ENCODE results near the gene POP5. TPM values are rescaled to one million over a fixed set of nuclear protein-coding genes. Genes with fewer than 3 reads are reported as not detected.
"Not testable (repeated sequence)": the region's sequence is repeated elsewhere in the genome, so short reads cannot be mapped to it uniquely, and the experiment has no call there.

POP5 gene
- total and polyA plus RNA-seq, 8 donors: 10.5 to 66.7 (median 16.5) TPM

DNA sequence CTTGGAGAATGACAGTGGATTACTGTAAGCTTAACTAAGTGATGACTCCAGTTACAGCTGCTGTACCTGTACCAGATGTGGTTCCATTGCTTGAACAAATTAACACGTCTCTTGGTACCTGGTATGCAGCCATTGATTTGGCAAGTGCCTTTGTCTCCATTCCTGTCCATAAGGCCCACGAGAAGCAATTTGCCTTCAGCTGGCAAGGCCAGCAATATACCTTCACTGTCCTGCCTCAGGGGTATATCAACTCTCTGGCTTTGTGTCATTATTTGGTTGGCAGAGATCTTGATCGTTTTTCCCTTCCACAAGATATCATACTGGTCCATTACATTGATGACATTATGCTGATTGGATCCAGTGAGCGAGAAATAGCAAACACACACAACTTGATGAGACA, 29.4 kb upstream of the POP5 start:
- no peak for ATAC-seq
- TF ChIP-seq, protein P1, sequence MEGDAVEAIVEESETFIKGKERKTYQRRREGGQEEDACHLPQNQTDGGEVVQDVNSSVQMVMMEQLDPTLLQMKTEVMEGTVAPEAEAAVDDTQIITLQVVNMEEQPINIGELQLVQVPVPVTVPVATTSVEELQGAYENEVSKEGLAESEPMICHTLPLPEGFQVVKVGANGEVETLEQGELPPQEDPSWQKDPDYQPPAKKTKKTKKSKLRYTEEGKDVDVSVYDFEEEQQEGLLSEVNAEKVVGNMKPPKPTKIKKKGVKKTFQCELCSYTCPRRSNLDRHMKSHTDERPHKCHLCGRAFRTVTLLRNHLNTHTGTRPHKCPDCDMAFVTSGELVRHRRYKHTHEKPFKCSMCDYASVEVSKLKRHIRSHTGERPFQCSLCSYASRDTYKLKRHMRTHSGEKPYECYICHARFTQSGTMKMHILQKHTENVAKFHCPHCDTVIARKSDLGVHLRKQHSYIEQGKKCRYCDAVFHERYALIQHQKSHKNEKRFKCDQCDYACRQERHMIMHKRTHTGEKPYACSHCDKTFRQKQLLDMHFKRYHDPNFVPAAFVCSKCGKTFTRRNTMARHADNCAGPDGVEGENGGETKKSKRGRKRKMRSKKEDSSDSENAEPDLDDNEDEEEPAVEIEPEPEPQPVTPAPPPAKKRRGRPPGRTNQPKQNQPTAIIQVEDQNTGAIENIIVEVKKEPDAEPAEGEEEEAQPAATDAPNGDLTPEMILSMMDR (IDR thresholded peaks at IDR 0.05): no peak
- Histone ChIP-seq H3K36me3 (no peaks in the 10 kb centered on the region), H3K27ac (no peak overlapping the region), H3K4me1 (no peaks in the 10 kb centered on the region), H3K4me3 (no peak overlapping the region), H3K9me3 (no peaks in the 10 kb centered on the region), H3K27me3 (no peaks in the 10 kb centered on the region)
- no peak for DNase-seq
- intact Hi-C loops (cut with DNase I): no loop called here
- no peak for FAIRE-seq
- WGBS, 2 donors: 62 to 64% methylated on average over 4 of the region's 4 CpGs

- FAIRE-seq; H3K9me3 ChIP-seq; H3K27me3 ChIP-seq; intact Hi-C loops (cut with DNase I); DNase-seq; H3K36me3 ChIP-seq; H3K27ac ChIP-seq; H3K4me3 ChIP-seq; H3K4me1 ChIP-seq: not testable (repeated sequence)
- 68 to 71% methylated on average over 5 of the region's 5 CpGs for WGBS, 2 donors
- ATAC-seq: peak in 2 of 4 donors; percentile 19 to 53
Measured at GRCh38 chr12:120602416-120602815, 21.2 kb upstream of the POP5 start.

DNA sequence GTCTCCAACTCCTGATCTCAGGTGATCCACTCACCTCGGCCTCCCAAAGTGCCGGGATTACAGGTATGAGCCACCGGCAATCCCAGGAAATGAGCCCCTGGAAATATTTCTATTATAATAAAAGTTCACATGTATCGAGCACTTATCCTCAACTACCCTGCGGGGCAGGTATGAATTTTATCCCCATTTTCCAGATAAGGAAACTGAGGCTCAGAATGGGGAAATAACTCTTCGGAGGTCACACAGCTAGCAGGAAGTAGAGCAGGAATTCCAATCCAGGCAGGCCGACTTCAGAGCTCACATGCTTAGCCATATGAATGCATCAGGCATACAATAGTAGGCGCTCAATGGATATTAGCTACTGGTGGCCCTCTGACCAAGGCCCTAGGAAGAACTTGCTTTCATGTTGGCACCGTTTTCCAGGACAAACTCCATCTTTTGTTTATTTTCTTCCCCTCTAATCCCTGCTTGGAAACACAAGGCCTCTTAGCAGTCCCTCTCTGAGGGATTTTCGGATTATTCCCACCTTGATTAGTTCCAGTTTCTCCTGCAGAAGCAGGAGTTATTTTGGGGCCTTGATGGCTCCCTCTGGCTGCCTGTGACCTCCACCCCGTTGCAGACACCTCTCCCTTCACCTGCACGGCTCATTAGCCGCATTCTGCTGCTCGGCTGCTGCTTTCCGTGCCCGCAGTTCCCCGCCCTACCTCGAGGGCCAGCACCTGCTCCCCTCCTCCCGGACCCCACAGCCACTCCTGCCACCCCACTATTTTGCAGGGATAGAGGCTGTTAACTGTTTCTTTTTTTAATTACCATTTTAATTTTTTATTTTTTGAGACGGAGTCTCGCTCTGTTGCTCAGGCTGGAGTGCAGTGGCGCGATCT, 18.7 kb upstream of the POP5 start:
- 82 to 83% methylated on average over 23 of the region's 23 CpGs for WGBS, 2 donors
- DNase-seq: no peak
- Histone ChIP-seq H3K4me1 (peaks cover 0 to 5% (median 0%) of the 10 kb centered on the region in 3 donors), H3K4me3 (no peak overlapping the region), H3K36me3 (no peaks in the 10 kb centered on the region), H3K27ac (peak overlapping the region in 1 of 4 donors; percentile 30), H3K27me3 (no peaks in the 10 kb centered on the region), H3K9me3 (no peaks in the 10 kb centered on the region)
- intact Hi-C loops (cut with DNase I): no loop called here
- TF ChIP-seq, protein P1 (IDR thresholded peaks at IDR 0.05): no peak
- ATAC-seq: no peak
- FAIRE-seq: no peak

DNA sequence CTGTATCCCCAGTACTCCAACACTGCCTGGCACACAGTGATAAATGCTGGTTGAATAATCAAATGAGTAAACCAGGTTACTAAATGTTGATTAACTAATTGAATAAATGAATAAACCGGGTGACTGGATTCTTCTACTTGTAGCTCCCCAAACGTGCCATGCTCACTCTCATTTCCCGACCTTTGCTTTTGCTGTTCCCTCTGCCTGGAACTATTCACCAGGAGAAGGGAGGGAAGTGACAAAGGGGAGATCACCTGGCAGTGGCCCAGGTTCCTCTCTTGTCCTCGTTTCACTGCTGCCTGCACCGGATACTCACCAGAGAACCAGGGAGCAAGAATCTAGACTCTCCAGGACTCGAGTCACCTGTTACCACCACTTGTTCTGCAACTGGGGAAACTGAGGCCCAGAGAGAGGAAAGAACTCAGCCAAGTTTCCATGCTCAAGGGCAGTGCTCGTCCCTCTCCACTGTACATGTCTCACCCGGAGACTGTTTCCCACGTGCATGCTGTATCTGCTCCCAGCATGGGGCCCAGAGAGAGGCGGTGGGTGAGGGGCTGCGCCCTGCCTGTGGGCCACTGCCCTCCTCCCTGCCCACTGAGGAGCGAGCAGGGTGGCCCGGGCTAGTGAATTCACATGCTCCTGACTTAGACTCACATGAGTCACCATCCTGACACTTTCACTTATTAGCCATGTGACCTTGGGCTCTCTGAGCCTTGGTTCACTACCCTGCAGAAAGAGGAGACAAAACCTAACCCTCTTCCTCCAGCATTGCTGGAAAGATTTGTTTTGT, 17.7 kb upstream of the POP5 start:
- Histone ChIP-seq H3K4me3 (no peak overlapping the region), H3K27me3 (no peaks in the 10 kb centered on the region), H3K27ac (peak overlapping the region in 1 of 4 donors; percentile 30), H3K4me1 (peaks cover 0 to 5% (median 0%) of the 10 kb centered on the region in 3 donors), H3K36me3 (no peaks in the 10 kb centered on the region), H3K9me3 (no peaks in the 10 kb centered on the region)
- FAIRE-seq (no peak), DNase-seq (no peak), ATAC-seq (peak; percentile 69 to 96 (median 82))
- 36 to 37% methylated on average over 13 of the region's 13 CpGs for WGBS, 2 donors
- TF ChIP-seq, protein P1 (IDR thresholded peaks at IDR 0.05): no peak
- intact Hi-C loops (cut with DNase I): no loop called here

DNA sequence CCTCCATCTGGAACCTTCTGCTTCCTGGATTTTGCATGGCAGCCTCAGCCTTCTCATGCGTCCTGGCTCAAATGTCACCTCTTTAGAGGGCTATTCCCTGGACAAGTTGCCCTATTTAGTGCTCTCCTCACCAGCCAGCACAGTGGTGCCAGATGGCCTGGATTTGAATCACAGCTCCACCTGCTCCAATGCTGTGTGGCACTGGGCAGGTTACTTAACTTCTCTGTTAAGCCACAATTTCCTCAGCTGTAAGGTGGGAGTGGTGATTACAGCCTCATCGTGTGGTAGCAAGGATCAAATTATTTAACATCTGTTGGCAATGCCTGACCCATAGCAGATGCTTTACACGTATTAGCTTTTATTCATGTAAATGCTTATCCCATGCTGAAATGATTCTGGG, 16.7 kb upstream of the POP5 start:
- ATAC-seq (no peak), FAIRE-seq (no peak), DNase-seq (no peak)
- no peaks in the 10 kb centered on the region for H3K27me3 ChIP-seq
- no peaks in the 10 kb centered on the region for H3K36me3 ChIP-seq
- no peak overlapping the region for H3K4me3 ChIP-seq
- no peaks in the 10 kb centered on the region for H3K9me3 ChIP-seq
- peaks cover 0 to 5% (median 0%) of the 10 kb centered on the region in 3 donors for H3K4me1 ChIP-seq
- WGBS, 2 donors: 55 to 72% methylated on average over 3 of the region's 3 CpGs
- intact Hi-C loops (cut with DNase I): no loop called here
- H3K27ac ChIP-seq: no peak overlapping the region
- TF ChIP-seq, protein P1 (IDR thresholded peaks at IDR 0.05): no peak
